GM12878 (cell line): ENCODE results near the gene SMIM12. TPM values are rescaled to one million over a fixed set of nuclear protein-coding genes. Genes with fewer than 3 reads are reported as not detected.

Experiments
- ATAC-seq: fragments of 200-7000 bp; cut with Tn5 transposase; 3 replicates; pipeline ENCODE4 v1.9.1; 2020; ENCODE audit warnings: mild to moderate bottlenecking, moderate library complexity
- BruUV-seq: library from RNA; stranded (reverse); fragments of 400-500 nt; replicated peaks from 2 replicates; lab custom pipeline; 2021; lab: Mats Ljungman, UMichigan
- CTCF ChIA-PET: fragments of 300-600 bp; sonication (Branson Sonifier 250); formaldehyde crosslinking; extraction: SDS; loops from one replicate; lab custom pipeline; 2021; ENCODE audit warnings: inconsistent platforms; lab: Yijun Ruan, JAX
- POLR2A ChIA-PET: fragments of 350-600 bp; formaldehyde crosslinking; extraction: SDS; loops from one replicate; lab custom pipeline; 2021; ENCODE audit warnings: inconsistent platforms; lab: Charles Lee
- RAD21 ChIA-PET: fragments of 300-600 bp; sonication (Branson Sonifier 250); formaldehyde crosslinking; loops from one replicate; lab custom pipeline; 2023; ENCODE audit warnings: antibody characterized with exemption; ENCODE audit not compliant: unreplicated experiment; lab: Charles Lee
- SMC1A ChIA-PET: fragments of 300-600 bp; sonication (Branson Sonifier 250); formaldehyde crosslinking; loops from one replicate; lab custom pipeline; 2023; ENCODE audit not compliant: unreplicated experiment, uncharacterized antibody; lab: Charles Lee
- DNase-seq: peaks from one replicate; pipeline ENCODE4 v3.0.0-alpha.2; 2011; ENCODE audit warnings: low read depth, low spot score
- FAIRE-seq: peaks from 3 replicates; lab custom pipeline; 2011; peaks lifted over from hg19 to GRCh38; lab: Jason Lieb, UNC
- H2AFZ ChIP-seq: 2 replicates; pipeline ENCODE4 v1.6.0; 2011; ENCODE audit warnings: low read depth, low read length, control low read depth; ENCODE audit not compliant: control insufficient read depth
- H3K27ac ChIP-seq: 2 replicates; pipeline ENCODE4 v1.5.1; 2011; ENCODE audit warnings: control low read depth; ENCODE audit not compliant: control insufficient read depth, insufficient read depth
- H3K27me3 ChIP-seq, 2 experiments: replicated peaks in 1 of 2; 2 replicates each; pipeline versions ENCODE4 v1.6.0 to v1.6.1; 2011; ENCODE audit warnings: low read length in 1 of 2; ENCODE audit not compliant: control insufficient read depth in 2 of 2, insufficient read depth in 2 of 2
- H3K36me3 ChIP-seq, 2 experiments: 2 replicates each; pipeline ENCODE4 v1.5.1; 2011; ENCODE audit warnings: low read length in 1 of 2; ENCODE audit not compliant: control insufficient read depth in 2 of 2, insufficient read depth in 2 of 2
- H3K4me1 ChIP-seq: 2 replicates; pipeline ENCODE4 v1.6.1; 2011; ENCODE audit warnings: mild to moderate bottlenecking, low read length, moderate library complexity, mixed read lengths; ENCODE audit not compliant: control insufficient read depth, insufficient read depth
- H3K4me2 ChIP-seq: 2 replicates; pipeline ENCODE4 v1.6.0; 2011; ENCODE audit warnings: control low read depth; ENCODE audit not compliant: control insufficient read depth, insufficient read depth
- H3K4me3 ChIP-seq: fragments of 200-600 bp; sonication (generic); 2 replicates; pipeline ENCODE4 v1.5.1; 2016
- H3K79me2 ChIP-seq: 2 replicates; pipeline ENCODE4 v1.6.0; 2011; ENCODE audit warnings: low read length; ENCODE audit not compliant: control insufficient read depth, insufficient read depth
- H3K9ac ChIP-seq: 2 replicates; pipeline ENCODE4 v1.8.0; 2011; ENCODE audit warnings: low read length, control low read depth, mixed read lengths; ENCODE audit not compliant: control insufficient read depth, insufficient read depth
- H3K9me3 ChIP-seq: replicated peaks from 3 replicates; pipeline ENCODE4 v1.5.1; 2011; ENCODE audit warnings: mild to moderate bottlenecking, low read length; ENCODE audit not compliant: control insufficient read depth, insufficient read depth
- H4K20me1 ChIP-seq: 2 replicates; pipeline ENCODE4 v1.6.0; 2011; ENCODE audit not compliant: control insufficient read depth, insufficient read depth
- CHD1 ChIP-seq: IDR thresholded peaks from 2 replicates; pipeline ENCODE4 v1.6.1; 2012; ENCODE audit warnings: low read depth, low read length, improper control_type of control experiment
- DPF2 ChIP-seq: fragments of 450-650 bp; IDR thresholded peaks from 2 replicates; pipeline ENCODE4 v1.6.1; 2017; ENCODE audit warnings: mild to moderate bottlenecking
- MLLT1 ChIP-seq: fragments of 450-650 bp; IDR thresholded peaks from 2 replicates; pipeline ENCODE4 v1.6.1; 2016; ENCODE audit warnings: mild to moderate bottlenecking
- MYB ChIP-seq: fragments of 150-350 bp; IDR thresholded peaks from 2 replicates; pipeline ENCODE4 v1.6.1; 2014; ENCODE audit warnings: mild to moderate bottlenecking, low read depth, low read length, borderline replicate concordance
- NRF1 ChIP-seq: conservative IDR thresholded peaks from 2 replicates; pipeline ENCODE4 v1.6.1; 2011; ENCODE audit warnings: mild to moderate bottlenecking, low read depth, low read length, improper control_type of control experiment
- POU2F2 ChIP-seq: IDR thresholded peaks from 3 replicates; pipeline ENCODE4 v1.6.1; 2011; ENCODE audit warnings: low read depth, mild to moderate bottlenecking, low read length, borderline replicate concordance
- USF1 ChIP-seq: IDR thresholded peaks from 2 replicates; pipeline ENCODE4 v1.6.1; 2011; ENCODE audit warnings: borderline replicate concordance, low read depth, mild to moderate bottlenecking, moderate library complexity, mixed read lengths, low read length; ENCODE audit not compliant: insufficient read depth; ENCODE audit errors: extremely low read length
- YY1 ChIP-seq: IDR thresholded peaks from 2 replicates; pipeline ENCODE4 v1.6.1; 2011; ENCODE audit warnings: low read depth, mild to moderate bottlenecking, low read length
- WGBS: methylation state at CpG from one replicate; pipeline ENCODE4 v1.1.6; 2016; ENCODE audit warnings: low lambda C conversion rate; ENCODE audit not compliant: insufficient replicate concordance, insufficient coverage; ENCODE audit errors: missing lambda C conversion rate; 5-methylcytosine and 5-hydroxymethylcytosine counted together
- in situ Hi-C: fragments of 300-500 bp; cut with MboI; formaldehyde crosslinking; loops from 9 replicates; pipeline ENCODE4 v1.14.3; 2018; ENCODE audit warnings: mixed read lengths
- intact Hi-C: fragments of 100-400 bp; cut with micrococcal nuclease; formaldehyde crosslinking; loops from one replicate; pipeline ENCODE4 v1.14.2; 2022; ENCODE audit not compliant: unreplicated experiment
- polyA plus RNA-seq, 11 experiments: library from polyadenylated mRNA; depleted of rRNA in 4 of 11; unstranded in 6 of 11; stranded (reverse) in 5 of 11; fragments of >200 nt; fragmentation: Nextera tagmentation in 4 of 11; fragmentation: Illumina TruSeq in 1 of 11; extraction: Ambion mirVana in 4 of 11; extraction: Trizol in 1 of 11; gene quantifications; 1 replicate in 1 of 11; 2 replicates in 10 of 11; pipeline versions ENCODE4 v1.2.1 to v1.2.3, GENCODE V29; 2011 to 2016; ENCODE audit warnings: inconsistent platforms in 2 of 11, missing spikeins in 2 of 11, low read depth in 1 of 11
- total RNA-seq, 4 experiments: library from RNA; depleted of rRNA in 3 of 4; stranded (reverse); fragments of >200 nt in 3 of 4; fragmentation: Illumina TruSeq in 1 of 4; extraction: Trizol in 1 of 4; gene quantifications; 2 replicates each; pipeline versions ENCODE4 v1.2.1 to v1.2.3, GENCODE V29; 2013 to 2021
- TF ChIP-seq, protein P1 (sequence below): fragments of 450-650 bp; conservative IDR thresholded peaks from 2 replicates; pipeline ENCODE4 v1.6.1; 2017; ENCODE audit warnings: mild to moderate bottlenecking, moderate library complexity
- TF ChIP-seq, protein P2 (sequence below): fragments of 450-650 bp; IDR thresholded peaks from 2 replicates; pipeline ENCODE4 v1.6.1; 2017; ENCODE audit warnings: mild to moderate bottlenecking, moderate library complexity
- TF ChIP-seq, protein P3 (sequence below): fragments of 450-650 bp; IDR thresholded peaks from 2 replicates; pipeline ENCODE4 v1.6.1; 2018; ENCODE audit warnings: mild to moderate bottlenecking, low read depth, moderate library complexity; ENCODE audit not compliant: partially characterized antibody

Gene SMIM12
- total and polyA plus RNA-seq, 10 of the 15 experiments (the other 5 are each of a cell fraction or from before 2014, with no cell fraction given), result 26.1 to 81.5 (median 44.1) TPM

- POLR2A ChIA-PET, result no interaction called here
- no TSS peak for BruUV-seq
- H2AFZ ChIP-seq, result no peak overlapping the region
- in situ Hi-C loops, result no loop called here
- WGBS, result 70% methylated on average over 14 of the region's 14 CpGs
- SMC1A ChIA-PET, result no interaction called here
- CTCF ChIA-PET, result no interaction called here
- no peaks in the 10 kb centered on the region for H3K27me3 ChIP-seq
- DNase-seq (no peak), ATAC-seq (no peak), FAIRE-seq (no peak)
- no peaks in the 10 kb centered on the region for H4K20me1 ChIP-seq
- RAD21 ChIA-PET, result no interaction called here
- H3K4me2 ChIP-seq, result no peak overlapping the region
- intact Hi-C loops, result no loop called here
- no peak overlapping the region for H3K27ac ChIP-seq
- H3K36me3 ChIP-seq, result no peaks in the 10 kb centered on the region
- no peaks in the 10 kb centered on the region for H3K9me3 ChIP-seq
- no peak overlapping the region for H3K9ac ChIP-seq
- no peak overlapping the region for H3K4me3 ChIP-seq
- no peaks in the 10 kb centered on the region for H3K79me2 ChIP-seq
- H3K4me1 ChIP-seq, result no peaks in the 10 kb centered on the region
- TF ChIP-seq USF1 (no peak), MYB (no peak), POU2F2 (no peak), YY1 (no peak), NRF1 (no peak), CHD1 (no peak), DPF2 (no peak), MLLT1 (no peak)
- TF ChIP-seq, protein P1, sequence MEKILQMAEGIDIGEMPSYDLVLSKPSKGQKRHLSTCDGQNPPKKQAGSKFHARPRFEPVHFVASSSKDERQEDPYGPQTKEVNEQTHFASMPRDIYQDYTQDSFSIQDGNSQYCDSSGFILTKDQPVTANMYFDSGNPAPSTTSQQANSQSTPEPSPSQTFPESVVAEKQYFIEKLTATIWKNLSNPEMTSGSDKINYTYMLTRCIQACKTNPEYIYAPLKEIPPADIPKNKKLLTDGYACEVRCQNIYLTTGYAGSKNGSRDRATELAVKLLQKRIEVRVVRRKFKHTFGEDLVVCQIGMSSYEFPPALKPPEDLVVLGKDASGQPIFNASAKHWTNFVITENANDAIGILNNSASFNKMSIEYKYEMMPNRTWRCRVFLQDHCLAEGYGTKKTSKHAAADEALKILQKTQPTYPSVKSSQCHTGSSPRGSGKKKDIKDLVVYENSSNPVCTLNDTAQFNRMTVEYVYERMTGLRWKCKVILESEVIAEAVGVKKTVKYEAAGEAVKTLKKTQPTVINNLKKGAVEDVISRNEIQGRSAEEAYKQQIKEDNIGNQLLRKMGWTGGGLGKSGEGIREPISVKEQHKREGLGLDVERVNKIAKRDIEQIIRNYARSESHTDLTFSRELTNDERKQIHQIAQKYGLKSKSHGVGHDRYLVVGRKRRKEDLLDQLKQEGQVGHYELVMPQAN, result no peak
- TF ChIP-seq, protein P2, sequence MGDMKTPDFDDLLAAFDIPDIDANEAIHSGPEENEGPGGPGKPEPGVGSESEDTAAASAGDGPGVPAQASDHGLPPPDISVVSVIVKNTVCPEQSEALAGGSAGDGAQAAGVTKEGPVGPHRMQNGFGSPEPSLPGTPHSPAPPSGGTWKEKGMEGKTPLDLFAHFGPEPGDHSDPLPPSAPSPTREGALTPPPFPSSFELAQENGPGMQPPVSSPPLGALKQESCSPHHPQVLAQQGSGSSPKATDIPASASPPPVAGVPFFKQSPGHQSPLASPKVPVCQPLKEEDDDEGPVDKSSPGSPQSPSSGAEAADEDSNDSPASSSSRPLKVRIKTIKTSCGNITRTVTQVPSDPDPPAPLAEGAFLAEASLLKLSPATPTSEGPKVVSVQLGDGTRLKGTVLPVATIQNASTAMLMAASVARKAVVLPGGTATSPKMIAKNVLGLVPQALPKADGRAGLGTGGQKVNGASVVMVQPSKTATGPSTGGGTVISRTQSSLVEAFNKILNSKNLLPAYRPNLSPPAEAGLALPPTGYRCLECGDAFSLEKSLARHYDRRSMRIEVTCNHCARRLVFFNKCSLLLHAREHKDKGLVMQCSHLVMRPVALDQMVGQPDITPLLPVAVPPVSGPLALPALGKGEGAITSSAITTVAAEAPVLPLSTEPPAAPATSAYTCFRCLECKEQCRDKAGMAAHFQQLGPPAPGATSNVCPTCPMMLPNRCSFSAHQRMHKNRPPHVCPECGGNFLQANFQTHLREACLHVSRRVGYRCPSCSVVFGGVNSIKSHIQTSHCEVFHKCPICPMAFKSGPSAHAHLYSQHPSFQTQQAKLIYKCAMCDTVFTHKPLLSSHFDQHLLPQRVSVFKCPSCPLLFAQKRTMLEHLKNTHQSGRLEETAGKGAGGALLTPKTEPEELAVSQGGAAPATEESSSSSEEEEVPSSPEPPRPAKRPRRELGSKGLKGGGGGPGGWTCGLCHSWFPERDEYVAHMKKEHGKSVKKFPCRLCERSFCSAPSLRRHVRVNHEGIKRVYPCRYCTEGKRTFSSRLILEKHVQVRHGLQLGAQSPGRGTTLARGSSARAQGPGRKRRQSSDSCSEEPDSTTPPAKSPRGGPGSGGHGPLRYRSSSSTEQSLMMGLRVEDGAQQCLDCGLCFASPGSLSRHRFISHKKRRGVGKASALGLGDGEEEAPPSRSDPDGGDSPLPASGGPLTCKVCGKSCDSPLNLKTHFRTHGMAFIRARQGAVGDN, result no peak
- TF ChIP-seq, protein P3, sequence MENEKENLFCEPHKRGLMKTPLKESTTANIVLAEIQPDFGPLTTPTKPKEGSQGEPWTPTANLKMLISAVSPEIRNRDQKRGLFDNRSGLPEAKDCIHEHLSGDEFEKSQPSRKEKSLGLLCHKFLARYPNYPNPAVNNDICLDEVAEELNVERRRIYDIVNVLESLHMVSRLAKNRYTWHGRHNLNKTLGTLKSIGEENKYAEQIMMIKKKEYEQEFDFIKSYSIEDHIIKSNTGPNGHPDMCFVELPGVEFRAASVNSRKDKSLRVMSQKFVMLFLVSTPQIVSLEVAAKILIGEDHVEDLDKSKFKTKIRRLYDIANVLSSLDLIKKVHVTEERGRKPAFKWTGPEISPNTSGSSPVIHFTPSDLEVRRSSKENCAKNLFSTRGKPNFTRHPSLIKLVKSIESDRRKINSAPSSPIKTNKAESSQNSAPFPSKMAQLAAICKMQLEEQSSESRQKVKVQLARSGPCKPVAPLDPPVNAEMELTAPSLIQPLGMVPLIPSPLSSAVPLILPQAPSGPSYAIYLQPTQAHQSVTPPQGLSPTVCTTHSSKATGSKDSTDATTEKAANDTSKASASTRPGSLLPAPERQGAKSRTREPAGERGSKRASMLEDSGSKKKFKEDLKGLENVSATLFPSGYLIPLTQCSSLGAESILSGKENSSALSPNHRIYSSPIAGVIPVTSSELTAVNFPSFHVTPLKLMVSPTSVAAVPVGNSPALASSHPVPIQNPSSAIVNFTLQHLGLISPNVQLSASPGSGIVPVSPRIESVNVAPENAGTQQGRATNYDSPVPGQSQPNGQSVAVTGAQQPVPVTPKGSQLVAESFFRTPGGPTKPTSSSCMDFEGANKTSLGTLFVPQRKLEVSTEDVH, result no peak
These were observed 19.8 kb downstream of the SMIM12 start for GRCh38 chr1:34839526-34840305.
